ENCODE data around the gene TAOK3.
A peak's percentile ranks its signal among the peaks of the same experiment; 100 is the strongest.

TAOK3 gene

GRCh38 chr12:118302053-118302452 lies 70.7 kb downstream of the TAOK3 start:
- TF ChIP-seq CTCF (conservative IDR thresholded peaks at IDR 0.05; ENCODE audit: low read depth, low read length) = no peak
- DNase-seq (ENCODE audit: low read depth) = peak; percentile 50
- H3K4me3 ChIP-seq (ENCODE audit: low read depth, low read length) = no peak overlapping the region

GRCh38 chr12:118299791-118300460 lies 72.8 kb downstream of the TAOK3 start:
- peak; percentile 25 for TF ChIP-seq CTCF (conservative IDR thresholded peaks at IDR 0.05; ENCODE audit: low read depth, low read length)
- peak; percentile 23 for DNase-seq (ENCODE audit: low read depth)
- H3K4me3 ChIP-seq (ENCODE audit: low read depth, low read length) = no peak overlapping the region

GRCh38 chr12:118297284-118297683 lies 75.4 kb downstream of the TAOK3 start:
- no peak for TF ChIP-seq CTCF (conservative IDR thresholded peaks at IDR 0.05; ENCODE audit: low read depth, low read length)
- no peak overlapping the region for H3K4me3 ChIP-seq (ENCODE audit: low read depth, low read length)
- no peak for DNase-seq (ENCODE audit: low read depth)

- no peak for DNase-seq (ENCODE audit: low read depth)
- TF ChIP-seq CTCF (conservative IDR thresholded peaks at IDR 0.05; ENCODE audit: low read depth, low read length) = no peak
These were observed 79.9 kb downstream of the TAOK3 start for GRCh38 chr12:118292836-118293235.

GRCh38 chr12:118290130-118290529 lies 82.6 kb downstream of the TAOK3 start:
- no peak overlapping the region for H3K4me3 ChIP-seq (ENCODE audit: low read depth, low read length)
- peak; percentile 83 for DNase-seq (ENCODE audit: low read depth)
- TF ChIP-seq CTCF (conservative IDR thresholded peaks at IDR 0.05; ENCODE audit: low read depth, low read length) = no peak

More at GRCh38 chr12:118292836-118293235, 79.9 kb downstream of the TAOK3 start:
- no peak overlapping the region for H3K4me3 ChIP-seq (ENCODE audit: low read depth, low read length)

- no peak overlapping the region for H3K4me3 ChIP-seq (ENCODE audit: low read depth, low read length)
- DNase-seq (ENCODE audit: low read depth) = no peak
- no peak for TF ChIP-seq CTCF (conservative IDR thresholded peaks at IDR 0.05; ENCODE audit: low read depth, low read length)
These were observed 84.5 kb downstream of the TAOK3 start for GRCh38 chr12:118288174-118288573.

GRCh38 chr12:118287728-118288127 lies 85.0 kb downstream of the TAOK3 start:
- TF ChIP-seq CTCF (conservative IDR thresholded peaks at IDR 0.05; ENCODE audit: low read depth, low read length) = no peak
- H3K4me3 ChIP-seq (ENCODE audit: low read depth, low read length) = no peak overlapping the region
- no peak for DNase-seq (ENCODE audit: low read depth)

Data from choroid plexus epithelial cell (primary cell).